ENCODE data around the gene ZNF502. TPM values are rescaled to one million over a fixed set of nuclear protein-coding genes. Genes with fewer than 3 reads are reported as not detected.
A peak's percentile ranks its signal among the peaks of the same experiment; 100 is the strongest.

The ZNF502 gene
- total RNA-seq, 1 donor from 2014 or later = 0.32 TPM

GRCh38 chr3:44762170-44762677 lies 49.8 kb downstream of the ZNF502 start:
- Mint-ChIP-seq H3K36me3 (ENCODE audit: unreplicated experiment) (peaks cover 25% of the 10 kb centered on the region), H3K27ac (ENCODE audit: unreplicated experiment) (peak overlapping the region; percentile 60), H3K4me3 (ENCODE audit: unreplicated experiment) (peak overlapping the region; percentile 90), H3K4me1 (ENCODE audit: low read depth, unreplicated experiment) (peaks cover 6% of the 10 kb centered on the region), H3K27me3 (ENCODE audit: unreplicated experiment) (peaks cover 4% of the 10 kb centered on the region), H3K9me3 (ENCODE audit: unreplicated experiment) (peaks cover 14% of the 10 kb centered on the region)
- DNase-seq = no peak
- no peak for TF ChIP-seq CTCF (IDR thresholded peaks at IDR 0.05; ENCODE audit: partially characterized antibody, unreplicated experiment)

GRCh38 chr3:44762690-44763089 lies 50.2 kb downstream of the ZNF502 start:
- H3K4me3 Mint-ChIP-seq (ENCODE audit: unreplicated experiment) = peak overlapping the region; percentile 90
- H3K27ac Mint-ChIP-seq (ENCODE audit: unreplicated experiment) = peak overlapping the region; percentile 60
- peaks cover 20% of the 10 kb centered on the region for H3K36me3 Mint-ChIP-seq (ENCODE audit: unreplicated experiment)
- peaks cover 6% of the 10 kb centered on the region for H3K4me1 Mint-ChIP-seq (ENCODE audit: low read depth, unreplicated experiment)
- no peak for TF ChIP-seq CTCF (IDR thresholded peaks at IDR 0.05; ENCODE audit: partially characterized antibody, unreplicated experiment)
- peaks cover 14% of the 10 kb centered on the region for H3K9me3 Mint-ChIP-seq (ENCODE audit: unreplicated experiment)
- no peak for DNase-seq
- H3K27me3 Mint-ChIP-seq (ENCODE audit: unreplicated experiment) = peaks cover 4% of the 10 kb centered on the region

GRCh38 chr3:44764248-44764647 lies 51.8 kb downstream of the ZNF502 start:
- Mint-ChIP-seq H3K36me3 (ENCODE audit: unreplicated experiment) (peaks cover 18% of the 10 kb centered on the region), H3K27me3 (ENCODE audit: unreplicated experiment) (peaks cover 4% of the 10 kb centered on the region), H3K4me1 (ENCODE audit: low read depth, unreplicated experiment) (peaks cover 6% of the 10 kb centered on the region), H3K4me3 (ENCODE audit: unreplicated experiment) (no peak overlapping the region), H3K9me3 (ENCODE audit: unreplicated experiment) (peaks cover 11% of the 10 kb centered on the region), H3K27ac (ENCODE audit: unreplicated experiment) (no peak overlapping the region)
- TF ChIP-seq CTCF (IDR thresholded peaks at IDR 0.05; ENCODE audit: partially characterized antibody, unreplicated experiment) = no peak
- DNase-seq = no peak

GRCh38 chr3:44771424-44772098 lies 59.1 kb downstream of the ZNF502 start:
- peaks cover 6% of the 10 kb centered on the region for H3K9me3 Mint-ChIP-seq (ENCODE audit: unreplicated experiment)
- no peak overlapping the region for H3K4me3 Mint-ChIP-seq (ENCODE audit: unreplicated experiment)
- no peak for DNase-seq
- no peak overlapping the region for H3K27ac Mint-ChIP-seq (ENCODE audit: unreplicated experiment)
- H3K36me3 Mint-ChIP-seq (ENCODE audit: unreplicated experiment) = peaks cover 40% of the 10 kb centered on the region
- H3K27me3 Mint-ChIP-seq (ENCODE audit: unreplicated experiment) = no peaks in the 10 kb centered on the region
- no peak for TF ChIP-seq CTCF (IDR thresholded peaks at IDR 0.05; ENCODE audit: partially characterized antibody, unreplicated experiment)
- H3K4me1 Mint-ChIP-seq (ENCODE audit: low read depth, unreplicated experiment) = no peaks in the 10 kb centered on the region

GRCh38 chr3:44772099-44772442 lies 59.6 kb downstream of the ZNF502 start:
- Mint-ChIP-seq H3K36me3 (ENCODE audit: unreplicated experiment) (peaks cover 40% of the 10 kb centered on the region), H3K27me3 (ENCODE audit: unreplicated experiment) (no peaks in the 10 kb centered on the region), H3K4me3 (ENCODE audit: unreplicated experiment) (no peak overlapping the region), H3K9me3 (ENCODE audit: unreplicated experiment) (peaks cover 6% of the 10 kb centered on the region), H3K27ac (ENCODE audit: unreplicated experiment) (no peak overlapping the region), H3K4me1 (ENCODE audit: low read depth, unreplicated experiment) (no peaks in the 10 kb centered on the region)
- no peak for TF ChIP-seq CTCF (IDR thresholded peaks at IDR 0.05; ENCODE audit: partially characterized antibody, unreplicated experiment)
- no peak for DNase-seq

Data from glutamatergic neuron (in vitro differentiated cells).